Sigmoid colon (tissue), 7 donors: ENCODE results near the gene ANP32A. TPM values are rescaled to one million over a fixed set of nuclear protein-coding genes. Genes with fewer than 3 reads are reported as not detected.

Experiments used
- DNase-seq: peaks from one replicate; pipeline ENCODE4 v3.0.0-alpha.2; 2019
- H3K27ac ChIP-seq, 4 donors: fragments of 200-600 bp; sonication (generic); one replicate each; pipeline ENCODE4 v1.5.1; 2016 to 2019; ENCODE audit warnings: mild to moderate bottlenecking in 1 of 4
- H3K27me3 ChIP-seq, 3 donors: fragments of 200-600 bp; sonication (generic); one replicate each; pipeline ENCODE4 v1.5.1; 2019; ENCODE audit warnings: mild to moderate bottlenecking in 1 of 3
- H3K36me3 ChIP-seq, 4 donors: fragments of 200-600 bp; sonication (generic); one replicate each; pipeline ENCODE4 v1.5.1; 2016 to 2019
- H3K4me1 ChIP-seq, 4 donors: fragments of 200-600 bp; sonication (generic); one replicate each; pipeline ENCODE4 v1.5.1; 2017 to 2019
- H3K4me3 ChIP-seq, 4 donors: fragments of 200-600 bp; sonication (generic); one replicate each; pipeline ENCODE4 v1.5.1; 2017 to 2019; ENCODE audit warnings: mild to moderate bottlenecking in 2 of 4, moderate library complexity in 1 of 4
- H3K9me3 ChIP-seq, 4 donors: fragments of 200-600 bp in 3 of 4; sonication (generic) in 3 of 4; one replicate each; pipeline versions ENCODE4 v1.5.1 to v1.6.1; 2013 to 2019
- CTCF ChIP-seq, 4 experiments: fragments of 450-650 bp in 3 of 4; fragments of 200-600 bp in 1 of 4; IDR thresholded peaks; one replicate each; pipeline ENCODE4 v1.5.1; 2016 to 2019; ENCODE audit warnings: antibody characterized with exemption in 4 of 4, mild to moderate bottlenecking in 3 of 4, moderate library complexity in 2 of 4
- EP300 ChIP-seq, 4 donors: sonication (generic); formaldehyde crosslinking; IDR thresholded peaks; one replicate each; pipeline ENCODE4 v1.6.1; 2017; ENCODE audit warnings: antibody characterized with exemption in 4 of 4
- POLR2A ChIP-seq, 2 donors: fragments of 450-650 bp; IDR thresholded peaks; one replicate each; pipeline ENCODE4 v1.6.1; 2016; ENCODE audit warnings: antibody characterized with exemption in 2 of 2, mild to moderate bottlenecking in 2 of 2, moderate library complexity in 2 of 2
- POLR2AphosphoS5 ChIP-seq, 4 donors: sonication (generic); formaldehyde crosslinking; IDR thresholded peaks; one replicate each; pipeline ENCODE4 v1.6.1; 2017; ENCODE audit warnings: antibody characterized with exemption in 4 of 4
- WGBS, 2 donors: extraction: QIAGEN DNeasy Blood & Tissue Kit; methylation state at CpG; one replicate each; pipeline ENCODE4 v1.1.7; 2013; 5-methylcytosine and 5-hydroxymethylcytosine counted together
- intact Hi-C: fragments of 100-400 bp; cut with DNase I; formaldehyde crosslinking; loops from one replicate; pipeline ENCODE4 v1.15.1; 2023
- polyA plus RNA-seq, 3 donors: library from polyadenylated mRNA; stranded (reverse); fragments of 200-250 nt; gene quantifications; one replicate each; pipeline ENCODE4 v1.2.3, GENCODE V29; 2013
- total RNA-seq, 4 donors: library from RNA; depleted of rRNA; stranded (reverse); fragments of >200 nt; gene quantifications; one replicate each; pipeline ENCODE4 v1.1.0, GENCODE V29; 2016
- donor health status: healthy with polysubstance abuse.
- donor health status: Bipolar disorder and iron deficiency.
- donor health status: healthy.

ANP32A gene
- total and polyA plus RNA-seq, 7 donors = 37.6 to 152 (median 67.3) TPM

GRCh38 chr15:68843425-68844311, 23.0 kb upstream of the ANP32A start:
- Histone ChIP-seq H3K27me3 (peaks cover 0 to 74% (median 47%) of the 10 kb centered on the region in 3 donors), H3K4me3 (peak overlapping the region in 3 of 4 donors; percentile 27 to 39 (median 36)), H3K27ac (no peak overlapping the region), H3K9me3 (no peaks in the 10 kb centered on the region), H3K4me1 (peaks cover 0 to 9% (median 8%) of the 10 kb centered on the region in 4 donors), H3K36me3 (no peaks in the 10 kb centered on the region)
- WGBS, 2 donors = 6 to 7% methylated on average over 32 of the region's 32 CpGs
- TF ChIP-seq POLR2AphosphoS5 (IDR thresholded peaks at IDR 0.05) (peak in 2 of 4 donors; percentile 39 to 40), EP300 (IDR thresholded peaks at IDR 0.05) (no peak)
- no peak for DNase-seq
- intact Hi-C loops = no loop called here

- WGBS, 2 donors = 47 to 85% methylated on average over 1 of the region's 1 CpG
- no peaks in the 10 kb centered on the region for H3K36me3 ChIP-seq
- H3K27me3 ChIP-seq = peaks cover 0 to 81% (median 47%) of the 10 kb centered on the region in 3 donors
- H3K9me3 ChIP-seq = no peaks in the 10 kb centered on the region
- no peak overlapping the region for H3K27ac ChIP-seq
- peaks cover 0 to 9% (median 8%) of the 10 kb centered on the region in 4 donors for H3K4me1 ChIP-seq
- TF ChIP-seq CTCF (IDR thresholded peaks at IDR 0.05) (no peak), POLR2A (IDR thresholded peaks at IDR 0.05) (no peak), EP300 (IDR thresholded peaks at IDR 0.05) (no peak), POLR2AphosphoS5 (IDR thresholded peaks at IDR 0.05) (no peak)
- no peak overlapping the region for H3K4me3 ChIP-seq
- DNase-seq = no peak
- intact Hi-C loops = no loop called here
These were observed 22.3 kb upstream of the ANP32A start for GRCh38 chr15:68842958-68843357.

GRCh38 chr15:68834346-68834745, 13.7 kb upstream of the ANP32A start:
- WGBS, 2 donors = 73 to 79% methylated on average over 3 of the region's 3 CpGs

GRCh38 chr15:68833700-68834331, 13.1 kb upstream of the ANP32A start:
- H3K27me3 ChIP-seq = peaks cover 0 to 41% (median 20%) of the 10 kb centered on the region in 3 donors
- no peaks in the 10 kb centered on the region for H3K36me3 ChIP-seq
- H3K4me1 ChIP-seq = no peaks in the 10 kb centered on the region
- intact Hi-C loops = no loop called here
- 71 to 81% methylated on average over 10 of the region's 10 CpGs for WGBS, 2 donors
- TF ChIP-seq POLR2AphosphoS5 (IDR thresholded peaks at IDR 0.05) (no peak), POLR2A (IDR thresholded peaks at IDR 0.05) (no peak), EP300 (IDR thresholded peaks at IDR 0.05) (no peak), CTCF (IDR thresholded peaks at IDR 0.05) (no peak)
- peaks cover 0 to 2% (median 0%) of the 10 kb centered on the region in 4 donors for H3K9me3 ChIP-seq
- H3K27ac ChIP-seq = no peak overlapping the region
- DNase-seq = no peak
- no peak overlapping the region for H3K4me3 ChIP-seq

More at GRCh38 chr15:68834346-68834745, 13.7 kb upstream of the ANP32A start:
- no peaks in the 10 kb centered on the region for H3K4me1 ChIP-seq
- TF ChIP-seq EP300 (IDR thresholded peaks at IDR 0.05) (no peak), CTCF (IDR thresholded peaks at IDR 0.05) (no peak), POLR2A (IDR thresholded peaks at IDR 0.05) (no peak), POLR2AphosphoS5 (IDR thresholded peaks at IDR 0.05) (no peak)
- peaks cover 0 to 46% (median 21%) of the 10 kb centered on the region in 3 donors for H3K27me3 ChIP-seq
- intact Hi-C loops = no loop called here
- no peaks in the 10 kb centered on the region for H3K36me3 ChIP-seq
- DNase-seq = no peak
- H3K9me3 ChIP-seq = peaks cover 0 to 2% (median 0%) of the 10 kb centered on the region in 4 donors
- H3K27ac ChIP-seq = no peak overlapping the region
- no peak overlapping the region for H3K4me3 ChIP-seq
